Midbrain (tissue), 1 donor: ENCODE measurements around the gene PSD2.

ENCODE experiments used
- DNase-seq: peaks from one replicate; lab custom pipeline; 2025; lab: John Stamatoyannopoulos, UW

PSD2 gene

DNA sequence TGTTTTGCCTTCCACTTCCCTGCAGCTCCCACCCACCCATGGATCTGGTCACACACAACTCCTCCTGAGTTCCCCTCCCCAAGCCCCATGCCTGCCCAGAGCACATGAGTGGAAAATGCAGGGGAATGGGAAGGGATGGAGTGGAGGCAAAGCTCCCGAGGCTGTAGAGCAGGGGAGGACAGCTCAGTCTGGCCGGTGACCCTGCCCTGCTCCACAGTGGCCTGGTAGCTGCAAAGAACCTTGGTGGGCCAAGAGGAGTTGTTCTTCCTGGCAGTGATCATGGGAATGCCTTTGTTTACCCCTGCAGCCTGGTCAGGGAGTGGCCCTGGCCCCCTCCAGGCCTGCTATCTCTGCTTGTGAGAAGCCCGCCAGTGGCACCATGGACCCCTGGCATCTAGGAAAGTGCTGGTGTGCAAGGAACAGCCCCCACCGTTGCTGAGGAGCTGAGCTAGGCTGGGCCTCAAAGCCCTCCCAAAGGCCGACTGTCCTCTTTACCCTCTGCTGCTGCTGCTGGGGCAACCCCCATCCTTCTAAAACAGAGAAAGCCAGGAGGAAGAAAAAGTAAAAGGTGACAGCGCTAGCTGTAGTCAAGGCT, 60.4 kb downstream of the PSD2 start:
- DNase-seq: no peak

GRCh38 chr5:139856714-139857113, 61.1 kb downstream of the PSD2 start:
- no peak for DNase-seq

- no peak for DNase-seq
Measured at GRCh38 chr5:139859013-139859412, 63.4 kb downstream of the PSD2 start.

DNA sequence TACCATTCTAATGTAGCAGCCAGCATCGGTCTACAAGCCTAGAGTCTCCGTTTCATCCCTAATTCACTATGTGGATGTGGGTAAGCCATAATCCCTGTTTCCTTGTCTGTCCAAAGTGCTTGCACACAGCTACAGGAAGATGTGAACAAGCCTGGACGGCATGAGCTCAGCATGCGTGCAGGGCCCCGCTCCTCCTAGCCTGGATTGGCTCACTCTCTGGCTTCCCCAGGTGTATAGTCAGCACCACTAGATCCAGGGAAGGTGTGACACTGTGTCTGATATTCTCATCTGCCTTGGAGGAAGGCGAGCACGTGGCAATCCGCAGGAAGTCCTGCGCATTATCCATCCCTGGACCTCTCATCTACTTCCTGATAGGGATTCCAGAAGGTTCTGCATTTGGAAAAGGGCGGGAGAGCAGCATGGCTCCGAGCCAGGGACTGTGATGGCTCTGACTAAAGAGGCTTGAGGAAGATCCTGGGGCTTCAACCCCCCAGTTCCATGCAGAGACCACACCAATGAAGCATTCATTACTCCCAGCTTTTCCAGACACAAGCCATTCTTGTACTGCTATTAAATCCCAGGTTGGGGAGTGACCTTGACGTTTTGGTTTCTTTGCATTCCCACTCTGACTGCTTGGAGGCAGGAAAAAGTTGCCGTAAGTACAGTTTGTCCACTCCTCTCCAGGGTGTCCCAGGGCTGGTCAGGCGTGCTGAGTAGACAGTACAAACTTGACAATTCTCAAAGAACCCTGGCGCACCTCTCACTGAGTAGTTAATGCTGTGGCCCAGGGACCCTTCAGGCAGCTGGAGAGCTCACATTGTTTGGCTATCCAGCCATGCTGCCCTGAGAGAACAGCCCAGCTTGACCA, 65.6 kb downstream of the PSD2 start:
- no peak for DNase-seq

- DNase-seq: no peak
Measured at GRCh38 chr5:139861889-139862207, 66.2 kb downstream of the PSD2 start.

DNA sequence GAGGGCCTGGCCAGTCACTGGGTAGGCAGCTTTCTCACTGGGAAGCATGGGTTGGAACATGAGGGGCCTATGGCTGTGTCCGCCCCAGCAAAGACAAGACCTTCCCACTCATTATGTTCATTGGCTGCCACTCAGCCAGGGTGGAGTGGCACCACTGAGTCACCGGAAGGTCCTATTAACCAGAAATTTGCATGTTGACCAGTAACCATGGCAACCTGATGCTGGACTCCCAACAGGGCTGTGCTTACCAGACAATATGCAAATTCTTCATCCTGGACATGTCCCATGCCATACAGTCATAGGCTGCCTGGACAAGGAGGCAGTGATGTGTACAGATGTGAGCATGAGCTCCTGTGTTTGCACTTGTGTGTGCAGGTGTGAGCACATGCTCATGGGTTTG, 66.7 kb downstream of the PSD2 start:
- no peak for DNase-seq

DNA sequence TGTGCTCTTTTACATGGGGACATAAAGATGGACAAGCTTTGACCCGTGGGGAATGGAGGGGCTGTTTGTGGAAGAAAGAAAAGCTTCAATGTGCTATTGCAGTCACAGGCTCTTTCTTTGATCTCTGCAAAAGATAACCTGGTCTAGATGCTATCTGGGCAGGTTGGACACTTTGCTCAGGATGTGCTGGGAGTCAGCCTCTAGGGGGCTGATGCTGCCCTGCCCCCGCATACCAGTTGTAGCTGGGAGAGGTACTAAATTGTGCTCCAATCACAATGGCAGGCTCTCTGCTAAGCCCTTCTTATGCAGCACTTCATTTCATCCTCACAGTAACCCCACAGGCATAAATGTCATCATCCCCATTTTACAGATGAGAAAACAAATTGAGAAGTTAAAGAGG, 67.2 kb downstream of the PSD2 start:
- no peak for DNase-seq

DNA sequence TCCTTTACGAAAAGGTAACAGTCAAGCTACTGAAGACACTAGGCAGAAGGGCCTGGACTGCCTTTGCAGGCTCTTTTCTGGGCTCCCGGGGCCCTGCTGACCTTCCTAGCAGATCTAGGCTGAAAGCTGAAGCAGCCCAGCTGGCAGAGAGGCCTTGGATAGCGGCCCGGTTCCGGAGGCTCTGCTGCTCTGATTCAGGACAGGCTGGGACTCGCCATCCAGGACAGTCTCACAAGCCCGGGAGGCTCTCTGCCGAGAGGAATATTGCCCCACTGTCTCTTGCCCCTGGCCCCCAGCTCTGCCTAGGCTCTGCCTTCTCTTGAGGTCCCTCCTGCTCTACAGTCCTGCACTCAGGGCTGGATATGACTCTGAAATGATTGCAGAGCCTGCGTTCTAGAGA, 67.8 kb downstream of the PSD2 start:
- DNase-seq: peak; percentile 76

DNA sequence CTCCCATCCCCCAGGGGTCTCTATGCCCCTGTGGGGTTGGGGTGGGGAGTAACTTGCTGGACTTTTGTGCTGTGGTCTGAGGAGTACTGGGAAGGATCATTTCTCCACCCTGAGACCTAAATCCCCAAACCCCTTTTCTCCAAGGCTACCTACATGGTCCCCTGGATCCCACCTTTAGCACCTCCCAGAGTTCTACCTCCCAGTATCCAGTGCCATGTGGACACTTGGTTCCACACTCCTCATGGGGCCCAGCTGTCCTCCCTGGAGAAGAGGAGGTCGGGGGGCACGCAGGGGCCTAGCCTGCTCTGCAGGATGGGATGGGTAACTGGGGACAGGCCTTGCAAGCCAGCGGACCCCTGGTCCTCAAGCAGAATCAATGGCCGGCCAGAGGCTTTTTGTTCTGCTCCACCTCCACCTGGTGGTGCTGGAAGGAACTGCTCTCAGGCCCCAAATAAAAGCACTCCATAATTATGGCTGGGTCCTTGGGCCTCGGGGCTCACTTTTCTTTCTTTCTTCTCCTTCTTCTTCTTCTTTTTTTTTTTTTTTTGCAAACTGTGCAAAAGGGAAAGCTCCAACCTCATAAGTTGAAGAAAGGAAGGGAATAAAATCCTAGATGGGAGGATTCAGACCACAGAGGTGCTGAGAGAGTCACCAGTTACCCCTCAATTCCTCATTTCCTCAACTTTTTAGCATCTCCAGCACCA, 68.4 kb downstream of the PSD2 start:
- peak; percentile 73 for DNase-seq

DNA sequence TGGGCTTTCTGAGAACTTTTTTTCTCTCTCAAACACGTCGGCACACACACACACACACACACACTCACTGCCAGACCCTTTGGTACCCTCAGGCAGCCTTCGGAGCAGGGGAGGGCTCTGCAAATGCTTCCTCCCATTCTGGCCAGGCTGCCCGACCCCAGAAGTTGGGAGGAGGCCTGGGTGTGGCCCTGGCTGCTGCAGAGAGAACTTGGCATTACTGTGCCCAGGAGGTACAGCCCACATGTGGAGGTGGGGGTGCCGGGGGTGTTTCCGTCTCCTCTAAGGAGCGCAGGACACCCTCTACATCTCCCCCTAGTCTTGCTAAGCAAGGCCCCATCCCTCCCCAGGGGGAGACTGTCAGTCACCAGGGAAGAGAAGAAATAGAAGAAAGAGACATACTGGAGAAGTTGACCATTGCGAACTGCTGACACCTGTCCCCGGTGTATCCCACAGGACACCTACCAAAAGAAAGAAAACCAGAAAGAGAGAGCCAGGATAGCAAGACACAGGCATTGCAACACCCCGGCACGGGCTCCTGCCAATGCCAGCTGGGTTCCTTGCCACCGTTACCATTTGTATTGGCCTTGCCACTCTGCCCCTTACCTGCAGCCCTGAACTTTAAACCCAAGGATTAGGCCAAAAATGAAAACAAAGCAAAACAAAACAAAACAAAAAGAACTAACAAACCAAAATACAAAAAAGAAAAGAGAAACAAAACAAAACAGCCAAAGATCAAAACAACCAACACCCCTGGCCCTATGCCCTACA, 69.3 kb downstream of the PSD2 start:
- DNase-seq: no peak

DNA sequence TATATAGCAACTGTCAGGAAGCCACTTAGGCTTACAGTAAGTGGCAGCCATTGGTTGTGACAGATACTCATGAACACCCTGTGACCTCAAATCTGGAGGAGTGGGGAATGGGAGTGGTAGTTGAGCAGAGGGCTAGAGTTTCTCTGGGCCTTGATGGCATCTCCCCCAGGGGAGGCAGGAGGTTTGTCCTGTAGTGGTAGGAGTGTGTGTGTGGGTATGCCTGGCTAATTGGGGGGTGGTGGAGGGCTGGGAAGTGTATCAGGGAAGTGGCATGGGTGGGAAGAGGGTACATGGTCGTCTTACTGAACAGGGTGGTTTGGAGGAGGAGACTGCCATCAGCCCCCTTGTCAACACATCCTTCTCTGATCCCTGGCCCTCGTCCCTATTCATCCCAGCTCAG, 71.5 kb downstream of the PSD2 start:
- no peak for DNase-seq

DNA sequence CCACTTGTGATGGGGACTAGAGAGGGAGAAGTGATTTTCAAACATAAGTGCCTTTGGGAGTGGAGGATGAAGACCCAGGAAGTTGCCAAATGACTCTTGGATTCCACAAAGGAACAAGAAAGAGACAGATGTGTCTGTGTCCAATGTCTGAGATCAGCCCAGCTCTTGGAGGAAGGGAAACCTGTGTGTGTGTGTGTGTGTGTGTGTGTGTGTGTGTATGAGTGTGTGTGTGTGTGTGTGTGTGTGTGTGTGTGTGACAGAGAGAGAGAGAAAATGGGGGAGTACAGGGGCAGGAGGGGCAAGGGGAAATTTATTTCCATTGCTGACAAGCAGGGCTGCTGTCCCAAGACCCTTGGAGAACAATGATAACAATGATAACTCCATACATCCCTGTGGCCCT, 72.0 kb downstream of the PSD2 start:
- no peak for DNase-seq

GRCh38 chr5:139869042-139869790, 73.6 kb downstream of the PSD2 start:
- DNase-seq: no peak

DNA sequence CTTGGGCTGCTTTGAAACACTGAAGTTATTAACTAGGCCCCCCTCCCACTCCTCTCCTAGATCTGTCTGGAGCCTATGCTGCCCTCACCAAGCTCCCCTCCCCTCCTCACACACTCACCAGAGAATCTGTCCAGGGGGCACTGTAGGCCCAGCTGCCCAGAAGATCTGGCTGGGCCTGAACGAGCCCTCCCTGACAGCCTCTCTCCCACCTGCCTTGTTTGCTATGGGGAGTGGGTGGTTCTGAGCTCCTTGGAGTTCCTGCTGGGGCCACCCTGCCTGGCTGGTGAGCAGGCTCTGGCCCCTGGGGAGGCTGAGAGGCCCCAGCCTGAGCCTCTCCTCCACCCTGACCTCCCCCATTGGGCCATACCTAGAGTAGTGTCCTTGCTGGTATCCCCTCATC, 75.1 kb downstream of the PSD2 start:
- no peak for DNase-seq

DNA sequence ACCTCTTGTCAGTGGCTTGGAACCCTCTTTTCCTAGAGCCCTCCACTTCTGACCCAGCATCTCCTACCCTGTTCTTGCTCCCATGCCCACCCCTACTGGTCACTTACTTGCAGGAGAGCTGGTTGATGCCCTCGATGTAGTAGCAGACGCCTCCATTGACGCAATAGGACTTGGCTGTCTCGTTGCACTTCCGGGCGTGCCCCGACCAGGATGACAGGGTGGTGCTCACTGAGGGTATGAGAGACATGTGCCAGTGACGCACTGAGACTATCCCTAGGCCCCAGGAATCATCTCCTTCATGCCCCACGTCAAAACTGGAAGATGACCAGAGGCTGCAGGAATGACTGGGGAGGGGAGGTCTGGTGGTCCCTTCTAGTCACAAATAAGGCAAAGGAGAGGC, 76.0 kb downstream of the PSD2 start:
- DNase-seq: no peak

- no peak for DNase-seq
Measured at GRCh38 chr5:139872052-139872766, 76.6 kb downstream of the PSD2 start.

DNA sequence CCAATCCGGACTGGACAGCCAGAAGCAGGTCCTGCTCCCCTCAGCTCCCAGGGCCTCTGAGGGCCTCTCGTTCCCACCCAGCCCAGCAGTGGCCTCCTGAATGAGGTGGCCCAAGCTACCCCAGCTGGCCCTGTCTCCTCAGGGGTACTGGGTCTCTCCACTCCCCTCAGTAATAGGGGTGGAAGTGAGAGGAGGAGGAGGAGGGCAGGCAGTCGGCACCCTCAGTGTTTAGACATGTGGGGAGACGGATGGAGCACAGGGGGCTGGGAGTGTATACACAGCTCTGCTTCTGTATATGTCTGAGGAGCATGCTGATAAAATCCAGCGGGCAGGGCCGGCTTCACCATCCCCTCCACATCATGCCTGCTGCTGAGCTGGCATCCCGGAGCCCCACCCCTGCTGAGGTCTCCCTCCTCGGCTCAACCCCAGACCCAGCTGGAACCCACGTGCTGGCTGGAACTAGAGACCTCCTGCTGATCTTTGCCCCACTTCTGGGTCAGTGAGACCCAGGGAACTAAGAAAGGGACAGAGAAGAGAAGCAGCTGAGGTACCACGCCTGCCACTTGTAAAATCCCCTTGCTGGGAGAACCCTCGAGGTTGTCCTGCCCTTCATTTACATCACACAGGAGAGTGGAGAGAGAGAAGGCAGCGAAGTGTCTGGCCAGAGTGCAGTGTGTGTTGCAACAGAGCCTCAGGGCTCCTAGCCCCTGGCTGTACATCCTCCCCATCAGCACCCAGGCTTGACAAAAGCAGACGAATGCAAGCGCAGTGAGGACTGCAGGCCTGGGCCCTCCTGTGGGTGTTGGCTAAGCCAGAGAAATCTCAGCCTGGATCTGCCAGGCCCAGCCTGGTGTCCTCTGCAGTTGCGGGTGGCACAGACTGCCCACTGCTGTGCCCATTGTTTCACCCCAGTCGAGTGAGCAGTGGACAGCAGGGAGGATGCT, 77.5 kb downstream of the PSD2 start:
- DNase-seq: no peak

DNA sequence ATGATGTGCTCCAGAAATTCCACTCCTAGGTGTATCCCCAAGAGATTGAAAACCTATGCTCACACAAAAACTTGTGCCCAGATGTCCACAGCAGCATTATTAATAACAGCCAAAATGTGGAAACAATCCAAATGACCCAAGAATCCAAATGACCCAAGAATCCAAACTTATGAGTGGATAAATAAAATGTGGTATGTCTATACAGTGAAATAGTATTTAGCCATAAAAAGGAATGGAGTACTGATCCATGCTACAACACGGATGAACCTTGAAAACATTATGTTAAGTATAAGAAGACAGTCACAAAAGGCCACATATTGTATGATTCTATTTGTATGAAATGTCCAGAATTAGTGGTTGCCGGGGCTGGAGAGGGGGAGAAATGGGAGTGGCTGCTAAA, 80.3 kb downstream of the PSD2 start:
- no peak for DNase-seq

DNA sequence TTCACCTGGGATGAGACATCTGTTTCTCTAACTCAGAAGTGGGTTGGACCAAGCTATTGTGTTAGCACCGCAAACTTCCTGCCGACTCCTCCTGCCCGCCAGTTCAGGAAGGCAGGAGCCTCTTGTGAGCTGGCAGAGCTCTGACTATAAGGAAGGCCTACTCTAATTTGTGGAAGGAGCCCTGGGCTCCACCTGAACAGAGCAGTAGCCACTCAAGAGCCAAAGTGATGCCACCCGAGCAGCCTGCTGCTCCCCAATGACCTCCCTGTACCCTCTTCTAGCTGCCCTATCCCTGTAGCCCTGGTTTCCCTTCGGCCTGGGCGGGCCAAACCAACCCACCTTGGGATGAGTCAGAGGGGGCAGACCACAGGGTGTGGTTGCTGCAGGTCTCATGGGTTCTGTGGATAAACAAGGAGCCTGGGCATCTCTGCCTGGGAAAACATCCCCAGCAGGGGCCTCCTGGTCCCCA, 81.6 kb downstream of the PSD2 start:
- no peak for DNase-seq

- no peak for DNase-seq
Measured at GRCh38 chr5:139878093-139878492, 82.5 kb downstream of the PSD2 start.
